Activated gamma-delta T cell treated with Interleukin-2 at 50 U/mL for 16 hours (primary cell): ENCODE results near the gene ANKRD20A1.
"Not testable (repeated sequence)": the region's sequence is repeated elsewhere in the genome, so short reads cannot be mapped to it uniquely, and the experiment has no call there.

Source experiments
- DNase-seq: peaks from one replicate; pipeline ENCODE4 v3.0.0-alpha.2; 2020

Gene ANKRD20A1

DNA sequence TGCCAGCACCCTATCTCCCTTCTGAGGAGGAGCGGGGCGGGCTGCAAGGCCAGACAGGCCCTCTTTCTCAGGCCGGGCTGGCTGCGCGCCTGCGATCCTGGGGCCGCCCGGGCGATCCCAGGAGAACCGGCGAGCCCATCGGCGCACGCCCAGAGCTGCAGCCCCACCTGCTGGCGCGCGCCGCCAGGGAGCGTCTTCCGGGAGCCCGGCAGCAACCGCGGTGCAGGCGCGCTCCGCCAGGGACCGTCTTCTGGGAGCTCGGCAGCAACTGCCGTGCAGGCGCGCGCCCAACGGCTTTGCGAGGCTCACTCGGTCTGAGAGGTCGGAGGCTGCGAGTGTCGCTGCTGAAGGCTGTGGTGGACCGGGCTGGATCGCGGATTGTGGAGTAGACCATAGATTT, at the start of gene ANKRD20A1:
Gene ANKRD20A1 (plus strand): TSS at position 61 of the 400 bp plus-strand sequence. CDS start 496 bp downstream, outside the sequence.
- DNase-seq: not testable (repeated sequence)

DNA sequence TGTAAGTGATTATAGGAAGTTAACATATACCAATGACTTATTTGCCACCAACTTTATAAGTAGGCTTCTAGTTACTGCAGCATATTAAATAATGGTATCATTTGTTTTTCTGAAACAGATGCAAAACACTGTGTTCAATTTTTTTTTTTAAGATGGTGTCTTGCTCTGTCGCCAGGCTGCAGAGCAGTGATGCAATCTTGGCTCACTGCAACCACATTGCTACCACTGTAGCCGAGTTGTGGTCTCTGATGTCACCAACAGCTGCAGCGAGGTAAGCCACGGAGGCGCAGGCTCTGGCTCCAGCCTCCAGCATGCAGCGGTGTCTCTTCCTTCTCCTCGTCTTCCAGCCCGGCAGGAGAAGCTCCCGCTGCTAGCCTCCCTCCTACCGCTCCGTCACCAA, 26.6 kb upstream of the ANKRD20A1 start:
- DNase-seq: not testable (repeated sequence)
